ENCODE measurements around the gene LGI4. TPM values are rescaled to one million over a fixed set of nuclear protein-coding genes. Genes with fewer than 3 reads are reported as not detected.

The LGI4 gene
- 8.1 TPM for total RNA-seq
- long read RNA-seq, transcript LGI4-201 (9 exons, 2,814 nt) = major isoform, 9 of 16 reads
- long read RNA-seq, partial matches to known transcripts = 2 of 16 reads
- long read RNA-seq, other reads (novel, unspliced or antisense) = 4 of 16 reads

- no peak for DNase-seq (ENCODE audit: low spot score)
- intact Hi-C loops (cut with DNase I) = loop anchor here (1.0 to 2.0 kb wide), 2 partner anchors 20 to 68 kb away; no protein-coding TSS in a partner anchor
Observed at GRCh38 chr19:35134601-35135242, at the start of gene LGI4. TSS of gene LGI4 (minus strand) at chr19:35135059. CDS start at chr19:35134680, 379 bp downstream.

- intact Hi-C loops (cut with DNase I) = no loop called here
- no peak for DNase-seq (ENCODE audit: low spot score)
Observed at GRCh38 chr19:35184267-35184666, 49.4 kb upstream of the LGI4 start.

GRCh38 chr19:35181387-35181786, 46.5 kb upstream of the LGI4 start:
- DNase-seq (ENCODE audit: low spot score) = no peak

GRCh38 chr19:35179830-35180229, 45.0 kb upstream of the LGI4 start:
- no peak for DNase-seq (ENCODE audit: low spot score)
- intact Hi-C loops (cut with DNase I) = no loop called here

More at GRCh38 chr19:35181387-35181786, 46.5 kb upstream of the LGI4 start:
- intact Hi-C loops (cut with DNase I) = no loop called here

GRCh38 chr19:35178701-35179100, 43.8 kb upstream of the LGI4 start:
- DNase-seq (ENCODE audit: low spot score) = no peak
- intact Hi-C loops (cut with DNase I) = no loop called here

- no peak for DNase-seq (ENCODE audit: low spot score)
- intact Hi-C loops (cut with DNase I) = no loop called here
Observed at GRCh38 chr19:35177377-35178274, 42.8 kb upstream of the LGI4 start.

GRCh38 chr19:35176181-35176570, 41.3 kb upstream of the LGI4 start:
- no peak for DNase-seq (ENCODE audit: low spot score)
- intact Hi-C loops (cut with DNase I) = no loop called here

- intact Hi-C loops (cut with DNase I) = no loop called here
- no peak for DNase-seq (ENCODE audit: low spot score)
Observed at GRCh38 chr19:35174226-35174625, 39.4 kb upstream of the LGI4 start.

- no peak for DNase-seq (ENCODE audit: low spot score)
- intact Hi-C loops (cut with DNase I) = no loop called here
Observed at GRCh38 chr19:35171730-35172129, 36.9 kb upstream of the LGI4 start.

GRCh38 chr19:35170359-35171061, 35.7 kb upstream of the LGI4 start:
- intact Hi-C loops (cut with DNase I) = no loop called here

GRCh38 chr19:35169221-35169995, 34.5 kb upstream of the LGI4 start:
- intact Hi-C loops (cut with DNase I) = no loop called here

More at GRCh38 chr19:35170359-35171061, 35.7 kb upstream of the LGI4 start:
- no peak for DNase-seq (ENCODE audit: low spot score)

GRCh38 chr19:35168196-35168595, 33.3 kb upstream of the LGI4 start:
- DNase-seq (ENCODE audit: low spot score) = peak; percentile 41
- intact Hi-C loops (cut with DNase I) = no loop called here

More at GRCh38 chr19:35169221-35169995, 34.5 kb upstream of the LGI4 start:
- no peak for DNase-seq (ENCODE audit: low spot score)

- intact Hi-C loops (cut with DNase I) = no loop called here
- DNase-seq (ENCODE audit: low spot score) = peak; percentile 47
Observed at GRCh38 chr19:35167251-35168119, 32.6 kb upstream of the LGI4 start.

- intact Hi-C loops (cut with DNase I) = no loop called here
- DNase-seq (ENCODE audit: low spot score) = peak; percentile 35
Observed at GRCh38 chr19:35166100-35167063, 31.5 kb upstream of the LGI4 start.

GRCh38 chr19:35165200-35166058, 30.6 kb upstream of the LGI4 start:
- peak; percentile 26 for DNase-seq (ENCODE audit: low spot score)
- intact Hi-C loops (cut with DNase I) = no loop called here

- peak; percentile 10 for DNase-seq (ENCODE audit: low spot score)
- intact Hi-C loops (cut with DNase I) = no loop called here
Observed at GRCh38 chr19:35164418-35164817, 29.6 kb upstream of the LGI4 start.
